AG09309 (cell line): ENCODE results near the gene SZT2.

Source experiments
- DNase-seq: peaks from one replicate; pipeline ENCODE4 v3.0.0-alpha.2; 2010; ENCODE audit warnings: low read depth
- H3K4me3 ChIP-seq: 2 replicates; pipeline ENCODE4 v1.5.1; 2011; ENCODE audit warnings: mild to moderate bottlenecking, low read depth, low read length, moderate library complexity; ENCODE audit not compliant: control insufficient read depth
- CTCF ChIP-seq: IDR thresholded peaks from 2 replicates; pipeline ENCODE4 v1.5.1; 2011; ENCODE audit warnings: mild to moderate bottlenecking, low read depth, low read length, inconsistent platforms; ENCODE audit not compliant: insufficient read depth, control insufficient read depth; ENCODE audit errors: missing control alignments

Gene SZT2

GRCh38 chr1:43427941-43428340 is 38.2 kb downstream of the SZT2 start:
- no peak overlapping the region for H3K4me3 ChIP-seq
- TF ChIP-seq CTCF = no peak
- no peak for DNase-seq

GRCh38 chr1:43430831-43431230 is 41.1 kb downstream of the SZT2 start:
- TF ChIP-seq CTCF = no peak
- DNase-seq = no peak

GRCh38 chr1:43431676-43432075 is 42.0 kb downstream of the SZT2 start:
- no peak for DNase-seq
- no peak for TF ChIP-seq CTCF
- H3K4me3 ChIP-seq = no peak overlapping the region

More at GRCh38 chr1:43430831-43431230, 41.1 kb downstream of the SZT2 start:
- no peak overlapping the region for H3K4me3 ChIP-seq

GRCh38 chr1:43432171-43432860 is 42.6 kb downstream of the SZT2 start:
- DNase-seq = no peak
- no peak for TF ChIP-seq CTCF
- H3K4me3 ChIP-seq = no peak overlapping the region

- DNase-seq = no peak
- H3K4me3 ChIP-seq = no peak overlapping the region
- no peak for TF ChIP-seq CTCF
Observed at GRCh38 chr1:43432907-43433306, 43.2 kb downstream of the SZT2 start.

GRCh38 chr1:43434256-43434655 is 44.6 kb downstream of the SZT2 start:
- no peak for DNase-seq
- TF ChIP-seq CTCF = no peak
- H3K4me3 ChIP-seq = no peak overlapping the region
